Lower leg skin (tissue), 3 donors: ENCODE measurements around the gene GLUL.

Experiments used
- CTCF ChIP-seq, 3 donors: fragments of 450-650 bp; IDR thresholded peaks; one replicate each; pipeline ENCODE4 v1.5.1; 2016; ENCODE audit warnings: antibody characterized with exemption in 3 of 3, mild to moderate bottlenecking in 3 of 3, moderate library complexity in 2 of 3
- POLR2A ChIP-seq, 2 donors: fragments of 450-650 bp; IDR thresholded peaks; one replicate each; pipeline ENCODE4 v1.6.1; 2016 to 2017; ENCODE audit warnings: antibody characterized with exemption in 2 of 2, mild to moderate bottlenecking in 1 of 2, moderate library complexity in 1 of 2

- TF ChIP-seq CTCF (IDR thresholded peaks at IDR 0.05), result no peak
- TF ChIP-seq POLR2A (IDR thresholded peaks at IDR 0.05), result no peak
These were observed 7.1 kb downstream of the GLUL start for GRCh38 chr1:182384387-182384960.
